GM20000 (cell line): Measurements from ENCODE around the gene GPD1L.
"Not testable (repeated sequence)": the region's sequence is repeated elsewhere in the genome, so short reads cannot be mapped to it uniquely, and the experiment has no call there.

Experiments used
- DNase-seq: peaks from one replicate; pipeline ENCODE4 v3.0.0; 2012; ENCODE audit warnings: low spot score
- TF ChIP-seq, protein P1 (sequence below): IDR thresholded peaks from 2 replicates; pipeline ENCODE4 v1.5.1; 2012; ENCODE audit warnings: mild to moderate bottlenecking, control low read depth; ENCODE audit errors: extremely low read depth, missing control alignments

GPD1L gene

DNA sequence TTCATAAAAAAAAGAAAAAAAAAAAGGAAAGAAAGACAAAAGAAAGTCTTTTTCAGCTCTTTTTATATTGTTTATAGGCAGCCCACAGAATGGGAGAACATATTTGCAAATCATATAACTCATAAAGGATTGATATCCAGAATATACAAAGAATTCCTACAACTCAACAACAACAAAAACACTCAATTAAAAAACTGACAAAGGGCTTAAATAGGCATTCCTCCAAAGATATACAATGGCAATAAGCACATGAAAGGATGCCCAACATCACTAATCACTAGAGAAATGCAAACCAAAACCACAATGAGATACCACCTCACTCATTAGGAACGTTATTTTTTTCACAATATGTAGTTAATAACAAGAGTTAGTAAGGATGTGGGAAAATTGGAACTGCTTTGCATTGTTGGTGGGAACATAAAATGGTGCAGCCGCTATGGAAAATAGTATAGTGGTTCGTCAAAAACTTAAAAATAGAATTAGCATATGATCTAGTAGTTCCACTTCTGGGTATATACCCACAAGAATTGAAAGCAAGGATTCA lies 77.8 kb downstream of the GPD1L start:
- no peak for DNase-seq
- TF ChIP-seq, protein P1, sequence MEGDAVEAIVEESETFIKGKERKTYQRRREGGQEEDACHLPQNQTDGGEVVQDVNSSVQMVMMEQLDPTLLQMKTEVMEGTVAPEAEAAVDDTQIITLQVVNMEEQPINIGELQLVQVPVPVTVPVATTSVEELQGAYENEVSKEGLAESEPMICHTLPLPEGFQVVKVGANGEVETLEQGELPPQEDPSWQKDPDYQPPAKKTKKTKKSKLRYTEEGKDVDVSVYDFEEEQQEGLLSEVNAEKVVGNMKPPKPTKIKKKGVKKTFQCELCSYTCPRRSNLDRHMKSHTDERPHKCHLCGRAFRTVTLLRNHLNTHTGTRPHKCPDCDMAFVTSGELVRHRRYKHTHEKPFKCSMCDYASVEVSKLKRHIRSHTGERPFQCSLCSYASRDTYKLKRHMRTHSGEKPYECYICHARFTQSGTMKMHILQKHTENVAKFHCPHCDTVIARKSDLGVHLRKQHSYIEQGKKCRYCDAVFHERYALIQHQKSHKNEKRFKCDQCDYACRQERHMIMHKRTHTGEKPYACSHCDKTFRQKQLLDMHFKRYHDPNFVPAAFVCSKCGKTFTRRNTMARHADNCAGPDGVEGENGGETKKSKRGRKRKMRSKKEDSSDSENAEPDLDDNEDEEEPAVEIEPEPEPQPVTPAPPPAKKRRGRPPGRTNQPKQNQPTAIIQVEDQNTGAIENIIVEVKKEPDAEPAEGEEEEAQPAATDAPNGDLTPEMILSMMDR, result no peak

DNA sequence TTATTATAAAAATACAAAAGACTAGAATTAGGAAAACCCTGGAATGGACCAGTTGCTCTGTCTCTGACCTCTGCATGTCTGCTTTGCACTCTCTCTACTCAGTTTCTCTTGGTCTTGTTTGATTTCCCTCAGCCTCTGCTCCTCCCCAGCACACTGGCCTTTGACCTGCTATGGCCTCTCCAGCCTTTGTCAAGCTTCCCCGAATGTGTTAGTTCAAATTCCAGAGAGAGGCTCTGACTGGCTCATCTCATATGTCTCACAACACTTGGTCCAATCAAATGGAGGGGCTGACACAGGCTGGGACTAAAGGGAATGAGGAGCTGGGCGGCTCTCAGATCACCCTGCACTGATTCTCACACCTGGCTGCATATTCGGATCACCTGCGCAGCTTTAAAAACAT lies 79.7 kb downstream of the GPD1L start:
- no peak for DNase-seq
- TF ChIP-seq, protein P1, result no peak

DNA sequence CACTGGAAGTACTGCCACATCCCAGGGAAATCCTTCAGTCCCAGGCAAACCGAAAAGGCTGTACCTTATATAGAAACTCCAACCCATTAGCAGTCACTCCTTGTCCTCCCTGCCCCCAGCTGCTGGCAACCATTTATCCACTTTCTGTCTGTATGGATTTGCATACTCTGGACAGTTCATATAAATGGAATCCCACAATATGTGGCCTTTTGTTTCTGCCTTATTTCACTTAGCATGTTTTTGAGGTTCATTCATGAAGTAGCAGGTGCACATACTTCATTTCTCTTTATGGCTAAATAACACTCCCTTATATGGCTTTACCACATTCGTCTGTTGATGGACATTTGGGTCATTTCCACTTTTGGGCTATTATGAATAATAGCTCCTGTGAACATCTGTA lies 80.5 kb downstream of the GPD1L start:
- TF ChIP-seq, protein P1, result no peak
- no peak for DNase-seq

DNA sequence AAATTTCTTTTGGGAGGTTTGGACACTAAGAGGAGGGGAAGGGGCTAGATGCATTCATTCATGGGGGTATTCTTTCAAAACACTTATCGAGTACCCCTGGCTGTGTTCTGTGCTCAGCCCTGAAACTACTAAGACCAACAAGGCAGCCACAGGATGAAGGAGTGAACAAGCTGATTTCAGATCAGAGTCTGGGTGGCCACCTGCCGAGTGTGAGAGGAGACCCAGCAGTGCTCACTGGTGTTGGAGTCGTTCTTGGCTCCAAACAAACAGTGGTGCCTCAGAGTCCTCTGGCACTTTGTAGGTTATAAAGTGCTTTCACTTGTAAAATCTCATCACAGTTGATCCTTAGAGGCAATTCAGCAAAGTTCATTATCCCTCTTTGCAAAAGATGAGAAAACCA lies 83.3 kb downstream of the GPD1L start:
- TF ChIP-seq, protein P1, result no peak
- no peak for DNase-seq

DNA sequence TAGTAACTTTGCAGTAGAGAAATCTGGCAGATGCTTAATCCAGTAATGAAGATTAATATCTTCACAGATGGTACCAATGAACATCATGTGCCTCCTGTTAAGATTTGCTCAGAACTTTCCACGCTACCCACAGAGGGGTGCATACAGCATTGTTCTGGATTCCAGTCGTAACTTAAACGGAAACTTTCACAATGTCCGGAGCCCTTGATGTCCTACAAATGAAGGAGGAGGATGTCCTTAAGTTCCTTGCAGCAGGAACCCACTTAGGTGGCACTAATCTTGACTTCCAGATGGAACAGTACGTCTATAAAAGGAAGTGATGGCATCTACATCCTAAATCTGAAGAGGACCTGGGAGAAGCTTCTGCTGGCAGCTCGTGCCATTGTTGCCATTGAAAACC lies 84.1 kb downstream of the GPD1L start:
- not testable (repeated sequence) for DNase-seq

DNA sequence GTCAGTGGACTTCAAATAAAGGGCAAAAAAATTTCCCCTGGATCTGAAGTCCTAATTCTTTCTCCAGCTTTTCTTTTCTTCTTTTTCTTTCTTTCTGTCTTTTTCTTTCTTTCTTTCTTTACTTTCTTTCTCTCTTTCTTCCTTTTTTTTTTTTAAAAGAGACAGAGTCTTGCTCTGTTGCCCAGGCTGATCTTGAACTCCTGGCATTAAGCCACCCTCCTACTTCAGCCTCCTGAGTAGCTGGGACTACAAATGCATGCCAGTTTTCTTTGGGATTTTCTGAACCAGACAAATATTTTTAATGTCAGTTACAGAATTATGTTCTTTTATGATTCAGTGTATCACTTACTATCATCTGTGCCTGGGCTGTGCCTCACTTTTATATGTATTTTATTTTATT lies 86.7 kb downstream of the GPD1L start:
- no peak for DNase-seq
- TF ChIP-seq, protein P1, result no peak

DNA sequence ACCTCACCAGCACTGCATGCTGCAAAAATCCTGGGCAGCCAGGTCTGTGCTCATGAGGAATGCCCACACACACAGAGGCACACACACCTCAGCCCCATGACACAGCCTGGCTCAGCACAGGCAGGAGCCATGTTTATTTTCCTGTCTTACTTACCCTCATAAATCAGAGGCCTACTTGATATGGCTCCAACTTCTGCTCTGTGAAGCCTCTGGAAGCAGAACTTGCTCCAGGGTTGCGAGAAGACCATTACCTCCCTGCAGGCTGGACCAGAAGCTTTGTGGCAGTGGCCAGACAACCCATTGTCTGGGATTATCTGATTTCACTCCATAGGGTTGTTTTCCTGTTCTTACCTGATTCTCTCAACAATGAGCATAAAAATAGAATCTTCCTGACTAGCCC lies 88.2 kb downstream of the GPD1L start:
- no peak for DNase-seq
- TF ChIP-seq, protein P1, result no peak

GRCh38 chr3:32195995-32196540 lies 89.6 kb downstream of the GPD1L start:
- TF ChIP-seq, protein P1, result no peak
- DNase-seq, result no peak
